H1 (cell line): ENCODE measurements around the gene SETDB2. TPM values are rescaled to one million over a fixed set of nuclear protein-coding genes. Genes with fewer than 3 reads are reported as not detected.

Experiments used
- CTCF ChIA-PET: fragments of 300-600 bp; sonication (Branson Sonifier 250); formaldehyde crosslinking; loops from one replicate; lab custom pipeline; 2021; ENCODE audit not compliant: partially characterized antibody; lab: Charles Lee
- POLR2A ChIA-PET: fragments of 300-600 bp; sonication (Branson Sonifier 250); formaldehyde crosslinking; loops from one replicate; lab custom pipeline; 2021; ENCODE audit warnings: inconsistent platforms; ENCODE audit not compliant: partially characterized antibody; lab: Charles Lee
- DNase-seq, 2 experiments: peaks; one replicate each; pipeline versions ENCODE4 v3.0.0 to v3.0.0-alpha.2; 2010 to 2022; ENCODE audit warnings: low spot score in 2 of 2, low read depth in 1 of 2, mixed read lengths in 1 of 2
- FAIRE-seq: peaks from 2 replicates; lab custom pipeline; 2011; peaks lifted over from hg19 to GRCh38; lab: Jason Lieb, UNC
- H2AFZ ChIP-seq: 2 replicates; pipeline ENCODE4 v1.8.1; 2012; ENCODE audit warnings: low read length, inconsistent platforms
- H2AK5ac ChIP-seq: 2 replicates; pipeline ENCODE4 v1.6.1; 2013; ENCODE audit warnings: low read depth, low read length
- H2BK120ac ChIP-seq: replicated peaks from 2 replicates; pipeline ENCODE3; 2013; ENCODE audit warnings: low read depth, low read length, inconsistent platforms
- H2BK12ac ChIP-seq: 2 replicates; pipeline ENCODE4 v1.6.1; 2013; ENCODE audit warnings: low read depth, low read length
- H2BK15ac ChIP-seq: 2 replicates; pipeline ENCODE4 v1.6.1; 2013; ENCODE audit warnings: low read length
- H2BK20ac ChIP-seq: 2 replicates; pipeline ENCODE4 v1.6.1; 2013; ENCODE audit warnings: low read length
- H2BK5ac ChIP-seq: 2 replicates; pipeline ENCODE4 v1.6.1; 2013; ENCODE audit warnings: low read depth, low read length
- H3K14ac ChIP-seq: 2 replicates; pipeline ENCODE4 v1.6.1; 2013; ENCODE audit warnings: inconsistent platforms; ENCODE audit not compliant: insufficient read length
- H3K18ac ChIP-seq: 2 replicates; pipeline ENCODE4 v1.6.1; 2013; ENCODE audit warnings: low read length; ENCODE audit errors: extremely low read depth
- H3K23ac ChIP-seq: 2 replicates; pipeline ENCODE4 v1.6.1; 2013; ENCODE audit warnings: inconsistent platforms; ENCODE audit not compliant: insufficient read length
- H3K23me2 ChIP-seq: 2 replicates; pipeline ENCODE4 v1.6.1; 2013; ENCODE audit warnings: low read depth, low read length
- H3K27ac ChIP-seq: 2 replicates; pipeline ENCODE4 v1.6.1; 2011; ENCODE audit warnings: low read depth, low read length, inconsistent platforms
- H3K27me3 ChIP-seq, 4 experiments: replicated peaks in 1 of 4; 1 replicate in 1 of 4; 2 replicates in 3 of 4; pipeline versions ENCODE4 v1.6.1 to v1.8.1; 2011 to 2013; ENCODE audit warnings: low read length in 3 of 4, mild to moderate bottlenecking in 3 of 4, inconsistent platforms in 2 of 4, mixed read lengths in 2 of 4, moderate library complexity in 1 of 4; ENCODE audit not compliant: control insufficient read depth in 3 of 4, insufficient read depth in 3 of 4; ENCODE audit errors: extremely low read depth in 1 of 4
- H3K36me3 ChIP-seq, 4 experiments: 2 replicates each; pipeline versions ENCODE4 v1.6.1 to v1.8.1; 2011 to 2013; ENCODE audit warnings: mild to moderate bottlenecking in 4 of 4, low read length in 3 of 4, moderate library complexity in 2 of 4, control low read depth in 1 of 4, inconsistent platforms in 1 of 4; ENCODE audit not compliant: insufficient read depth in 4 of 4, control insufficient read depth in 2 of 4
- H3K4ac ChIP-seq: replicated peaks from 2 replicates; pipeline ENCODE3; 2013; ENCODE audit warnings: low read length, low read depth, mixed read lengths, inconsistent platforms; ENCODE audit not compliant: insufficient read length
- H3K4me1 ChIP-seq, 4 experiments: replicated peaks in 1 of 4; 1 replicate in 1 of 4; 2 replicates in 3 of 4; pipeline versions ENCODE4 v1.6.1 to v1.8.1; 2011 to 2013; ENCODE audit warnings: low read length in 3 of 4, inconsistent platforms in 2 of 4, mixed read lengths in 1 of 4; ENCODE audit not compliant: insufficient read depth in 4 of 4, control insufficient read depth in 3 of 4
- H3K4me2 ChIP-seq, 2 experiments: 2 replicates each; pipeline versions ENCODE4 v1.6.1 to v1.8.1; 2011 to 2013; ENCODE audit warnings: low read depth in 2 of 2, low read length in 2 of 2, control low read depth in 1 of 2, inconsistent platforms in 1 of 2, mild to moderate bottlenecking in 1 of 2; ENCODE audit not compliant: insufficient read depth in 1 of 2
- H3K4me3 ChIP-seq, 4 experiments: fragments of 200-600, 300-600 bp in 1 of 4; sonication (generic), shearing (Covaris generic), sonication (Bioruptor Twin) in 1 of 4; 2 replicates each; pipeline versions ENCODE4 v1.5.1 to v1.8.1; 2011 to 2016; ENCODE audit warnings: low read length in 4 of 4, low read depth in 3 of 4, control low read depth in 2 of 4, inconsistent platforms in 2 of 4, mild to moderate bottlenecking in 2 of 4, mixed read lengths in 1 of 4, moderate library complexity in 1 of 4; ENCODE audit not compliant: insufficient read depth in 2 of 4; ENCODE audit errors: extremely low read depth in 1 of 4
- H3K56ac ChIP-seq: replicated peaks from 2 replicates; pipeline ENCODE3; 2013; ENCODE audit warnings: low read depth, mild to moderate bottlenecking, mixed read lengths, low read length, inconsistent platforms; ENCODE audit not compliant: insufficient read length
- H3K79me1 ChIP-seq: 2 replicates; pipeline ENCODE4 v1.6.1; 2013; ENCODE audit warnings: low read depth, low read length, control low read depth
- H3K79me2 ChIP-seq, 2 experiments: 2 replicates each; pipeline versions ENCODE4 v1.6.1 to v1.8.1; 2012 to 2013; ENCODE audit warnings: low read length in 2 of 2, mild to moderate bottlenecking in 2 of 2, inconsistent platforms in 1 of 2; ENCODE audit not compliant: insufficient read depth in 2 of 2, control insufficient read depth in 1 of 2
- H3K9ac ChIP-seq, 4 experiments: replicated peaks in 1 of 4; 1 replicate in 1 of 4; 2 replicates in 3 of 4; pipeline versions ENCODE4 v1.6.1 to v1.8.1; 2011 to 2013; ENCODE audit warnings: low read depth in 3 of 4, low read length in 3 of 4, control low read depth in 2 of 4, mild to moderate bottlenecking in 2 of 4, moderate library complexity in 2 of 4, inconsistent platforms in 1 of 4; ENCODE audit errors: extremely low read depth in 1 of 4
- H3K9me3 ChIP-seq, 2 experiments: 2 replicates each; pipeline versions ENCODE4 v1.6.1 to v1.8.1; 2012 to 2013; ENCODE audit warnings: mild to moderate bottlenecking in 2 of 2, moderate library complexity in 2 of 2, control low read depth in 1 of 2, inconsistent platforms in 1 of 2, low read depth in 1 of 2, low read length in 1 of 2, mixed read lengths in 1 of 2; ENCODE audit not compliant: insufficient read depth in 2 of 2
- H4K20me1 ChIP-seq, 2 experiments: replicated peaks in 1 of 2; 2 replicates each; pipeline versions ENCODE3 to v1.8.1; 2011 to 2013; ENCODE audit warnings: inconsistent platforms in 2 of 2, low read length in 2 of 2, mild to moderate bottlenecking in 1 of 2; ENCODE audit not compliant: insufficient read depth in 2 of 2, control insufficient read depth in 1 of 2
- H4K5ac ChIP-seq: 2 replicates; pipeline ENCODE4 v1.6.1; 2013; ENCODE audit warnings: low read length, low read depth, mixed read lengths, inconsistent platforms; ENCODE audit not compliant: insufficient read length
- H4K8ac ChIP-seq: 2 replicates; pipeline ENCODE4 v1.8.0; 2013; ENCODE audit warnings: mild to moderate bottlenecking, moderate library complexity, low read length, inconsistent platforms; ENCODE audit not compliant: insufficient read depth; ENCODE audit errors: extremely low read depth
- H4K91ac ChIP-seq: replicated peaks from 2 replicates; pipeline ENCODE3; 2013; ENCODE audit warnings: low read length, mixed read lengths, inconsistent platforms; ENCODE audit not compliant: insufficient read length
- CTCF ChIP-seq, 3 experiments: IDR thresholded peaks; 1 replicate in 2 of 3; 2 replicates in 1 of 3; pipeline versions ENCODE4 v1.5.1 to v1.6.1; 2011; ENCODE audit warnings: low read length in 3 of 3, mild to moderate bottlenecking in 3 of 3, inconsistent platforms in 2 of 3, low read depth in 1 of 3, moderate library complexity in 1 of 3; ENCODE audit not compliant: insufficient read depth in 1 of 3; ENCODE audit errors: control extremely low read depth in 1 of 3
- E2F6 ChIP-seq: IDR thresholded peaks from 2 replicates; pipeline ENCODE4 v1.6.1; 2012; ENCODE audit warnings: inconsistent platforms
- GABPA ChIP-seq: IDR thresholded peaks from 2 replicates; pipeline ENCODE4 v1.6.1; 2011; ENCODE audit warnings: mild to moderate bottlenecking, low read length, moderate library complexity, borderline replicate concordance; ENCODE audit not compliant: insufficient read depth
- KDM5A ChIP-seq: fragments of 200-600 bp; IDR thresholded peaks from 2 replicates; pipeline ENCODE4 v1.7.1; 2012; ENCODE audit warnings: mild to moderate bottlenecking, low read length, inconsistent platforms, mixed read lengths
- MAFK ChIP-seq: IDR thresholded peaks from 2 replicates; pipeline ENCODE4 v1.6.1; 2012; ENCODE audit warnings: low read depth, mild to moderate bottlenecking, improper control_type of control experiment, low read length
- SP1 ChIP-seq: IDR thresholded peaks from 2 replicates; pipeline ENCODE4 v1.6.1; 2011; ENCODE audit warnings: low read depth, low read length
- SRF ChIP-seq: IDR thresholded peaks from 2 replicates; pipeline ENCODE4 v1.6.1; 2011; ENCODE audit warnings: mild to moderate bottlenecking, low read depth, low read length, moderate library complexity
- WGBS, 2 experiments: shearing (Covaris generic) in 1 of 2; methylation state at CpG; one replicate each; pipeline versions ENCODE4 v1.1.6 to v1.1.7; 2013 to 2015; ENCODE audit warnings: low lambda C conversion rate in 2 of 2, mixed read lengths in 2 of 2, inconsistent platforms in 1 of 2, low coverage in 1 of 2, missing lambda C conversion rate in 1 of 2; ENCODE audit not compliant: insufficient replicate concordance in 2 of 2, insufficient coverage in 1 of 2, insufficient read length in 1 of 2; ENCODE audit errors: extremely low coverage in 1 of 2, missing lambda C conversion rate in 1 of 2; 5-methylcytosine and 5-hydroxymethylcytosine counted together
- polyA plus RNA-seq, 7 experiments: library from polyadenylated mRNA; depleted of rRNA in 3 of 7; stranded (reverse) in 5 of 7; unstranded in 2 of 7; fragments of >200 nt in 5 of 7; fragments of 200-250 nt in 2 of 7; gene quantifications; 1 replicate in 5 of 7; 2 replicates in 1 of 7; 4 replicates in 1 of 7; pipeline versions ENCODE4 v1.2.1 to v1.2.3, GENCODE V29; 2011 to 2013; ENCODE audit warnings: missing spikeins in 2 of 7, mixed read lengths in 2 of 7
- total RNA-seq: library from RNA; stranded (reverse); fragmentation: NEBNext Ultra II Directional; extraction: Animal tissue kit (Norgen Biotek cat#: 25700); gene quantifications from 2 replicates; pipeline ENCODE4 v1.2.1, GENCODE V29; 2021

SETDB2 gene
- total and polyA plus RNA-seq, 2 of the 8 experiments (the other 6 are each of a cell fraction or from before 2014, with no cell fraction given): 1.2 to 6.1 TPM

GRCh38 chr13:49464621-49465325, 20.7 kb downstream of the SETDB2 start:
- H2BK15ac ChIP-seq: no peak overlapping the region
- no peak overlapping the region for H3K14ac ChIP-seq
- peaks cover 19 to 20% of the 10 kb centered on the region in 2 experiments for H3K9me3 ChIP-seq
- H3K36me3 ChIP-seq: peaks cover 0 to 30% (median 11%) of the 10 kb centered on the region in 4 experiments; a peak in 4 of 8 replicates
- 95% methylated on average over 4 of the region's 4 CpGs; no CpG with 5 or more reads in 1 of the 2 experiments for WGBS, 2 experiments
- H2BK5ac ChIP-seq: no peak overlapping the region
- H2AFZ ChIP-seq: no peak overlapping the region
- H3K18ac ChIP-seq: no peak overlapping the region
- H4K91ac ChIP-seq: no peak overlapping the region
- no peak overlapping the region for H2BK12ac ChIP-seq
- H3K9ac ChIP-seq: no peak overlapping the region
- H3K4ac ChIP-seq: no peak overlapping the region
- no peak overlapping the region for H2BK120ac ChIP-seq
- H4K8ac ChIP-seq: no peak overlapping the region
- H3K23me2 ChIP-seq: no peaks in the 10 kb centered on the region
- ChIA-PET POLR2A (no interaction called here), CTCF (interaction anchor here (0.6 to 0.7 kb wide), 4 partner anchors 95 to 273 kb away, joined by 3 to 4 read pairs (median 4); partner anchors contain the start of gene EBPL)
- FAIRE-seq (no peak), DNase-seq (no peak)
- no peak overlapping the region for H3K4me2 ChIP-seq
- no peak overlapping the region for H2BK20ac ChIP-seq
- H3K4me3 ChIP-seq: no peak overlapping the region
- no peak for TF ChIP-seq GABPA
- no peak for TF ChIP-seq E2F6
- no peak for TF ChIP-seq CTCF (IDR thresholded peaks at IDR 0.05; ENCODE audit: control extremely low read depth in 1 of 3, insufficient read depth in 1 of 3, low read depth in 1 of 3, low read length in 3 of 3)
- no peak for TF ChIP-seq SP1
- TF ChIP-seq MAFK: no peak
- no peak for TF ChIP-seq SRF
- TF ChIP-seq KDM5A: no peak
- H3K79me2 ChIP-seq: no peaks in the 10 kb centered on the region
- no peaks in the 10 kb centered on the region for H4K20me1 ChIP-seq
- H3K23ac ChIP-seq: no peak overlapping the region
- H3K27ac ChIP-seq: no peak overlapping the region
- no peak overlapping the region for H4K5ac ChIP-seq
- H3K27me3 ChIP-seq: no peaks in the 10 kb centered on the region
- H3K4me1 ChIP-seq: no peaks in the 10 kb centered on the region
- H2AK5ac ChIP-seq: no peak overlapping the region
- H3K56ac ChIP-seq: no peak overlapping the region
- H3K79me1 ChIP-seq: no peaks in the 10 kb centered on the region
